MM.1S (cell line): ENCODE results near the gene CD74.

ENCODE experiments used
- DNase-seq: peaks from one replicate; pipeline ENCODE4 v3.0.0-alpha.2; 2015
- H2AFZ ChIP-seq: fragments of 300-600 bp; sonication (generic); 2 replicates; pipeline ENCODE4 v1.6.0; 2016; ENCODE audit warnings: antibody characterized with exemption, low read length
- H3F3A ChIP-seq: fragments of 300-600 bp; sonication (generic); 2 replicates; pipeline ENCODE4 v1.6.1; 2016; ENCODE audit warnings: mild to moderate bottlenecking, antibody characterized with exemption, low read length, moderate library complexity, mixed read lengths; ENCODE audit not compliant: insufficient read depth
- H3K27ac ChIP-seq: fragments of 300-600 bp; sonication (generic); 2 replicates; pipeline ENCODE4 v1.5.1; 2016; ENCODE audit warnings: mild to moderate bottlenecking, low read length
- H3K27me3 ChIP-seq: fragments of 300-600 bp; sonication (generic); replicated peaks from 2 replicates; pipeline ENCODE4 v1.6.0; 2016; ENCODE audit warnings: low read length; ENCODE audit not compliant: insufficient read depth
- H3K36me3 ChIP-seq: fragments of 300-600 bp; sonication (generic); replicated peaks from 2 replicates; pipeline ENCODE4 v1.6.1; 2016; ENCODE audit warnings: mild to moderate bottlenecking, low read length, mixed read lengths; ENCODE audit not compliant: insufficient read depth
- H3K4me1 ChIP-seq: fragments of 300-600 bp; sonication (generic); 2 replicates; pipeline ENCODE4 v1.6.1; 2016; ENCODE audit warnings: low read length, mixed read lengths
- H3K4me2 ChIP-seq: fragments of 300-600 bp; sonication (generic); 2 replicates; pipeline ENCODE4 v1.6.0; 2016; ENCODE audit warnings: low read depth, low read length
- H3K4me3 ChIP-seq: fragments of 300-600 bp; sonication (generic); 2 replicates; pipeline ENCODE4 v1.5.1; 2016; ENCODE audit warnings: low read length, mixed read lengths
- H3K79me2 ChIP-seq: fragments of 300-600 bp; sonication (generic); 2 replicates; pipeline ENCODE4 v1.6.1; 2016; ENCODE audit warnings: mixed run types, low read length, mixed read lengths
- H3K9ac ChIP-seq: fragments of 300-600 bp; sonication (generic); 2 replicates; pipeline ENCODE4 v1.6.1; 2016; ENCODE audit warnings: low read length, mixed read lengths
- H3K9me2 ChIP-seq: fragments of 300-600 bp; sonication (generic); replicated peaks from 2 replicates; pipeline ENCODE4 v1.6.1; 2016; ENCODE audit warnings: mild to moderate bottlenecking, low read length, mixed read lengths; ENCODE audit not compliant: insufficient read depth
- H3K9me3 ChIP-seq: fragments of 300-600 bp; sonication (generic); replicated peaks from 2 replicates; pipeline ENCODE4 v1.6.1; 2016; ENCODE audit warnings: mild to moderate bottlenecking, low read length, mixed read lengths; ENCODE audit not compliant: insufficient read depth
- H4K20me1 ChIP-seq: fragments of 300-600 bp; sonication (generic); 2 replicates; pipeline ENCODE4 v1.6.1; 2016; ENCODE audit warnings: mild to moderate bottlenecking, low read length, moderate library complexity, mixed read lengths; ENCODE audit not compliant: insufficient read depth
- EZH2 ChIP-seq: fragments of 300-600 bp; sonication (generic); optimal IDR thresholded peaks from 2 replicates; pipeline ENCODE3; 2017; ENCODE audit warnings: low read depth, mild to moderate bottlenecking, antibody characterized with exemption, low read length, mixed read lengths
- EZH2phosphoT487 ChIP-seq: fragments of 300-600 bp; sonication (generic); IDR thresholded peaks from 2 replicates; pipeline ENCODE4 v1.6.1; 2018; ENCODE audit warnings: antibody characterized with exemption, low read length
- TF ChIP-seq, protein P1 (sequence below): fragments of 300-600 bp; sonication (generic); IDR thresholded peaks from 2 replicates; pipeline ENCODE4 v1.5.1; 2016; ENCODE audit warnings: antibody characterized with exemption, low read length, mixed read lengths

The CD74 gene

DNA sequence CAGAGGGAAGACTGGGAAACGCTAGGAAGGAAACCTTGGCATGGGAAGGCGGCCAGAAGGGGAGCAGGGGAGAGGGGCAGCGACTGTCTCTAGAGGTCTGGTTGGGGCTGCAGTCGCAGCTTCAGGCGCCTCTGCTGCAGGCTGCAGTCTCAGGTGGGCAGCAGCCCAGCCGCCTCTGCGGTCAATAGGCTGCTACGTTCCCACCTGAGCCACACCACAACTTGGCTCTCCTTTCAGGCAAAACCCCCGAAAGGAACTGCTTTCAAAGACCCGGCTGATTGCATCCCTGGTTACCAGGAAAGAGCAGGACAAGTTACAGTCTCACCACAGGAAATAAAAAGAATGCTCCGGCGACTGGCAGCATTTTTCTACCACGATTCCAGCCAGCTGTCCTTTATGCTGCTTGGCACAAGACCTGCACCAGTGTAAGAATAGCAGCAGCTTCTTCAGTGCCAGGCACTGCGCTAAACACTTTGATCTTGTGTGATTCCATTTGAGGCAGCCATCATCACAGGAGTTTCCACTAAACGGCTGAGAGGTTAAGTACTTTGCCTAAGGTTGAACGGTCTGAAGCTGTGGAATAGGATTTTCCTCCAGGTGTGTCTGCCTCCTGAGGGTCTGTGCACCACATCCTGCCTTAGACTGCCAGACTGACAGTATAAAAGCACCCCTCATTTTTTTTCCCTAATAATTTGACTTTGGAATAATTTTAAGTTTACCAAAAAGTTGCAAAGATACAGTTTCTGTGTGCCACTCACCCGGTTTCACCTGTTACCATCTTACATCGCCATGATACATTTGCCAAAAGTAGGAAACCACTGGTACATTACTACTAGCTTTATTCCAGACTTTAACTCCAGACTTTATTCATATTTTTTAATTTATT lies 29.3 kb upstream of the CD74 start:
- Histone ChIP-seq H3K36me3 (peaks cover 24% of the 10 kb centered on the region), H3F3A (peaks cover 54% of the 10 kb centered on the region), H3K27ac (no peak overlapping the region), H2AFZ (no peak overlapping the region), H3K9me3 (no peaks in the 10 kb centered on the region), H3K4me2 (no peak overlapping the region), H3K79me2 (peaks cover 23% of the 10 kb centered on the region), H3K4me3 (no peak overlapping the region), H3K9ac (no peak overlapping the region), H3K4me1 (0 out of 2 replicates have a peak, but pooled peaks cover 1% of the 10 kb centered on the region), H3K9me2 (no peaks in the 10 kb centered on the region), H4K20me1 (peaks cover 27% of the 10 kb centered on the region), H3K27me3 (no peaks in the 10 kb centered on the region)
- no peak for TF ChIP-seq EZH2phosphoT487
- no peak for TF ChIP-seq EZH2
- TF ChIP-seq, protein P1, sequence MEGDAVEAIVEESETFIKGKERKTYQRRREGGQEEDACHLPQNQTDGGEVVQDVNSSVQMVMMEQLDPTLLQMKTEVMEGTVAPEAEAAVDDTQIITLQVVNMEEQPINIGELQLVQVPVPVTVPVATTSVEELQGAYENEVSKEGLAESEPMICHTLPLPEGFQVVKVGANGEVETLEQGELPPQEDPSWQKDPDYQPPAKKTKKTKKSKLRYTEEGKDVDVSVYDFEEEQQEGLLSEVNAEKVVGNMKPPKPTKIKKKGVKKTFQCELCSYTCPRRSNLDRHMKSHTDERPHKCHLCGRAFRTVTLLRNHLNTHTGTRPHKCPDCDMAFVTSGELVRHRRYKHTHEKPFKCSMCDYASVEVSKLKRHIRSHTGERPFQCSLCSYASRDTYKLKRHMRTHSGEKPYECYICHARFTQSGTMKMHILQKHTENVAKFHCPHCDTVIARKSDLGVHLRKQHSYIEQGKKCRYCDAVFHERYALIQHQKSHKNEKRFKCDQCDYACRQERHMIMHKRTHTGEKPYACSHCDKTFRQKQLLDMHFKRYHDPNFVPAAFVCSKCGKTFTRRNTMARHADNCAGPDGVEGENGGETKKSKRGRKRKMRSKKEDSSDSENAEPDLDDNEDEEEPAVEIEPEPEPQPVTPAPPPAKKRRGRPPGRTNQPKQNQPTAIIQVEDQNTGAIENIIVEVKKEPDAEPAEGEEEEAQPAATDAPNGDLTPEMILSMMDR, result no peak
- no peak for DNase-seq

DNA sequence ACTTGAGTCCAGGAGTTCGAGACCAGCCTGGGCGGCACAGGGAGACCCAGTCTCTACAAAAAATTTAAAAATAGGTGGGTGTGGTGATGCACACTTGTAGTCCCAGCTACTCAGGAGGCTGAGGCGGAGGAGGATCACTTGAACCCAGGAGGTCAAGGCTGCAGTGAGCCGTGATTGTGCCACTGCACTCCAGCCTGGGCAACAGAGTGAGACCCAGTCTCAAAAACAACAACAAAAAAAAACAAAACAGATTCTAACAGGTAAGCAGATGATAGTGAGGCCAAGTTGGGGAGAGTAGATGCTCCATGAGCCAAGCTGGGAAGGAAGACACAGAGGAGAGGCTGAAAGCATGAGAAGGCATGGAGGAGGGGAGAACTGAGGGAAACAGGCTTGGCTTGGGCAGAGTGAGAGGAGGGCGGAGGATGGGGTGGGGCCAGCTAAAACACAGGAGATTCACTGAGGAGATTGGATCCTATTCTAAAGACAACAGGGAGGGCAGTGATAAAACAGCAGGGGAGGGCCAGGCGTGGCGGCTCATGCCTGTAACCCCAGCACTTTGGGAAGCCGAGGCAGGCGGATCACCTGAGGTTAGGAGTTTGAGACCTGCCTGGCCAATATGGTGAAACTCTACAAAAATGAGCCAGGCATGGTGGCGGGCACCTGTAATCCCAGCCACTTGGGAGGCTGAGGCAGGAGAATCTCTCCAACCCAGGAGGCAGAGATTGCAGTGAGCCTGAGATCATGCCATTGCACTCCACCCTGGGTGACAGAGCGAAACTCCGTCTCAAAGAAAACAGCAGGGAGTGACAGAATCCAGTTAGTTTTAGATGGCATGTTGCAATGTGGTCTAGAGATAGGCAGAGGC lies 28.5 kb upstream of the CD74 start:
- Histone ChIP-seq H4K20me1 (peaks cover 18% of the 10 kb centered on the region), H3K27ac (no peak overlapping the region), H3K4me2 (no peak overlapping the region), H3K27me3 (no peaks in the 10 kb centered on the region), H3K4me3 (no peak overlapping the region), H3K79me2 (peaks cover 14% of the 10 kb centered on the region), H3K9ac (no peak overlapping the region), H3K9me2 (no peaks in the 10 kb centered on the region), H2AFZ (no peak overlapping the region), H3F3A (peaks cover 46% of the 10 kb centered on the region), H3K4me1 (no peaks in the 10 kb centered on the region), H3K36me3 (peaks cover 15% of the 10 kb centered on the region), H3K9me3 (no peaks in the 10 kb centered on the region)
- no peak for TF ChIP-seq EZH2phosphoT487
- no peak for DNase-seq

DNA sequence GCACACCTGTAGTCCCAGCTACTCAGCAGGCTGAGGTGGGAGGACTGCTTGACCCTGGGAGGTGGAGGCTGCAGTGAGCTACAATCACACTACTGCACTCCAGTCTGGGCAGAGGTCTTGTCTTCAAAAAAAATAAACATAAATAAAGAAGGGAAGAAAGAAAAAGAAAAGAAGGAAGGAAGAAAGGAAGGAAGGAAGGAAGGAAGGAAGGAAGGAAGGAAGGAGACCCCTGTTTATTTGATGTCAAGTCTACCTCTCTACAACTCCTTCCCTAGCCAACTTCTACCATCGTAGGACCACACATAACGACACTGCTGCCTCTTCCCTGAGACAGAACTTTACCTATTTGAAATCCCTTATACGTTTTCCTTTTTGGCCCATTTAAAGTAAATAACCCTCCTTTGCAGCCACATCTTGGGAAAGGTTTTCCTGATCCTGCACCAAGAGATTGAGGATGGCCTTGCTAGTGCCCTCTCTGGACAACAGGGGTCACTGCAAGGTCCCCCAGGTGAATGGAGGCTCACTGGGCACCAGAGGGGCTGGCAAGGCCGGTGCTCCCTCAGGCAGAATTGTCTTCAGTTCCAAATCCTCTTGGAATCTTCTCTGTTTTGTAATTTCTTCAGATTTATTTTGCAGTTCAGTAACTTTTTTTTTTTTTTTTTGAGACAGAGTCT lies 26.3 kb upstream of the CD74 start:
- Histone ChIP-seq H2AFZ (no peak overlapping the region), H3K27ac (no peak overlapping the region), H4K20me1 (peaks cover 5% of the 10 kb centered on the region; the same call in 1 of the 2 replicates), H3F3A (peaks cover 31% of the 10 kb centered on the region), H3K4me2 (no peak overlapping the region), H3K9ac (no peak overlapping the region), H3K9me3 (no peaks in the 10 kb centered on the region), H3K27me3 (no peaks in the 10 kb centered on the region), H3K9me2 (no peaks in the 10 kb centered on the region), H3K36me3 (no peaks in the 10 kb centered on the region; the same call in 1 of the 2 replicates), H3K4me1 (peaks cover 3% of the 10 kb centered on the region; the same call in 1 of the 2 replicates), H3K79me2 (no peaks in the 10 kb centered on the region), H3K4me3 (no peak overlapping the region)
- DNase-seq, result no peak
- TF ChIP-seq EZH2 (no peak), EZH2phosphoT487 (no peak)
- TF ChIP-seq, protein P1, result peak; percentile 59
